Activated T-cell treated with anti-CD3 and anti-CD28 coated beads, Interleukin-2, amount 50 U/mL, for 4 hours (primary cell): ENCODE measurements around the gene MIA. TPM values are rescaled to one million over a fixed set of nuclear protein-coding genes. Genes with fewer than 3 reads are reported as not detected.

ENCODE experiments used
- ATAC-seq, 2 donors: fragments of 200-7000 bp; cut with Tn5 transposase; one replicate each; pipeline ENCODE4 v1.10.0; 2021
- DNase-seq: peaks from one replicate; pipeline ENCODE4 v3.0.0-alpha.2; 2020
- H3K27me3 Mint-ChIP-seq: one replicate; pipeline ENCODE4 v1.8.0; 2021; ENCODE audit warnings: low read depth, mixed read lengths
- H3K36me3 Mint-ChIP-seq: one replicate; pipeline ENCODE4 v1.8.0; 2022; ENCODE audit warnings: mixed read lengths; ENCODE audit not compliant: insufficient read depth
- H3K4me1 Mint-ChIP-seq: one replicate; pipeline ENCODE4 v1.8.0; 2021; ENCODE audit warnings: low read depth, mixed read lengths
- H3K4me3 Mint-ChIP-seq: one replicate; pipeline ENCODE4 v1.8.0; 2021; ENCODE audit warnings: mild to moderate bottlenecking, moderate library complexity, mixed read lengths
- H3K9me3 Mint-ChIP-seq: one replicate; pipeline ENCODE4 v1.8.0; 2021; ENCODE audit warnings: mixed read lengths
- total RNA-seq, 3 donors: library from RNA; stranded (reverse); gene quantifications; one replicate each; pipeline ENCODE4 v1.2.1, GENCODE V29; 2021

MIA gene
- total RNA-seq, 3 donors from 2014 or later: 0.87 TPM; not detected in 2

DNA sequence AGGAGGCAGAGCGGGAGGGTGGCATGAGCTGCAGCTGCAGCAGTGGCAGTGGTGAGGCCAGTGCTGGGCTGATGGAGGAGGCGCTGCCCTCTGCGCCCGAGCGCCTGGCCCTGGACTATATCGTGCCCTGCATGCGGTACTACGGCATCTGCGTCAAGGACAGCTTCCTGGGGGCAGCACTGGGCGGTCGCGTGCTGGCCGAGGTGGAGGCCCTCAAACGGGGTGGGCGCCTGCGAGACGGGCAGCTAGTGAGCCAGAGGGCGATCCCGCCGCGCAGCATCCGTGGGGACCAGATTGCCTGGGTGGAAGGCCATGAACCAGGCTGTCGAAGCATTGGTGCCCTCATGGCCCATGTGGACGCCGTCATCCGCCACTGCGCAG is 25.7 kb downstream of the MIA start:
- Mint-ChIP-seq H3K4me3 (peak overlapping the region; percentile 89), H3K9me3 (no peaks in the 10 kb centered on the region), H3K27me3 (no peaks in the 10 kb centered on the region), H3K36me3 (peaks cover 15% of the 10 kb centered on the region), H3K4me1 (peaks cover 77% of the 10 kb centered on the region)
- ATAC-seq (no peak), DNase-seq (no peak)

DNA sequence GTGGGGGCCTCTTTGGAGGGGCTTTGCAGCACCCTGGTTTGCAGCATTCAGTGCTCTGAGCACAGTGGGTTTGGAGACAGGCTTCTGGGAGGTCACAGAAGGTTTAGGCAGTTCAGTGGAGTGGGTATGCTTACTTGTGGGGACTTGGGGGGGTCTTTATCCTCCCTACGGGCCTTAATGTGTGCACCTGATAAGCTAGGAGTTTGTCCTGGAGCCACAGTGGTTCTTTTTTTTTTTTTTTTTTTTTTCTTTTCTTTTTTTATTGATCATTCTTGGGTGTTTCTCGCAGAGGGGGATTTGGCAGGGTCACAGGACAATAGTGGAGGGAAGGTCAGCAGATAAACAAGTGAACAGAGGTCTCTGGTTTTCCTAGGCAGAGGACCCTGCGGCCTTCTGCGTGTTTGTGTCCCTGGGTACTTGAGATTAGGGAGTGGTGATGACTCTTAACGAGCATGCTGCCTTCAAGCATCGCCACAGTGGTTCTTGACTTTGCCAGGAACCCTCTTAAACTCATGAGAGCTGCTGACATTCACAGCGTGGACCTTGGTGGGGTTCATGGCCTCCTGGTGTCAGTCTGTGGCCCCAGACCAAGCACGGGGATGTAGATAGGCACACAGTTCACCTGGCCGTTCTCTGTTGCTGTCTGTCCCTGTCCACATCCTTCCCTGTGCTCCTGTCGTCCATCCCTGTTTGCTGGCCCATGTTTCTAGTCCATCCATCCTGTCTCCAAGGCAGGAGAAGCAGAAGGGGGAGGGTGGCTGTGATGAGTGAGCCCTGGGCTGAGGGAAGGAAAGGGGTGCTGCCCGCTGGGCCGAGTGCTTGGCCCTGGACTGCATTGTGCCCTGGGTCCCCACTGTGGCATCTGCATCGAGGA is 26.3 kb downstream of the MIA start:
- Mint-ChIP-seq H3K36me3 (peaks cover 16% of the 10 kb centered on the region), H3K27me3 (no peaks in the 10 kb centered on the region), H3K9me3 (no peaks in the 10 kb centered on the region), H3K4me1 (peaks cover 82% of the 10 kb centered on the region), H3K4me3 (peak overlapping the region; percentile 89)
- ATAC-seq (no peak), DNase-seq (no peak)

DNA sequence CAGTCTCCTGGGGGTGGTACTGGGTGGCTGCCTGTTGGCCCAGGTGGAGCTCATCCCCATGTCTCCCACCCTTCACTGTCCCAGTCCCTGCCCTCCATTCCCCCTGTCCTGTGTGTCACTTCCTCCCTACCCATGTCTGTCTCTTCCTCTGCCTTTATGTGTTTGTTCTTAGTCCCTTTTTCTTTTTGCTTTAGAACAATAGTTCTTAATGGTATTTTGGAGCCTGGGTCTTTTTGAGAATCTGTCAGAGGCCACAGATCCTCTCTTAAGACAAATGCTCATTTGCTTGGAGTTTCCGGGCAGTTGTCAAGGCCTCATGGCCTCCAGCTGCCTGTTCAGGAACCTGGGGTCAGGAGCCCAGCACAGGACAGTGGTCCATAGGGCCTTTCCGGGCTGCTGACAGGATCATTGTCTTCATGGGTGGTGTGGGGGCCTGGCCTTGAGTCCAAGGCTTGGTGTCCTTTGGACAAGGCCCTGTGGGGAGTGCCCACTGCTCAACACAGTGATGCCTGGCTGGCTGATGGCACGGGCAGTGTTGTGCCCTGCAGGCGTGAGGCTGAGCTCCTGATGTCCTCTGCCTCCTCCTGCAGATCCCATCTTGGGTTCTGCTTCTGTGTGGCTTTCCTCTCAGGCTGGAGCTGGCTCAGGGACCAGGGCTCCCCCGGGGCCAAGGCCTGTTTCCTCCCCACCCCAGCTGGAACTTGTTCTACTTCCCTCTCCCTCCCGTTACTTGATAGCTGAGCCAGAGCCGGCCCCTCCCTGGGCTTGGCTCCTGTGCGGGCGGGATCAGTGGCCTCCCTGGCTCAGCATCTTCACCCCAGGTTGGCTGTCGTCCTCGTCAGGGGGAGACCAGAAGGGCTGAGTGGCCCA is 27.2 kb downstream of the MIA start:
- Mint-ChIP-seq H3K9me3 (no peaks in the 10 kb centered on the region), H3K36me3 (peaks cover 21% of the 10 kb centered on the region), H3K4me3 (peak overlapping the region; percentile 89), H3K4me1 (peaks cover 86% of the 10 kb centered on the region), H3K27me3 (no peaks in the 10 kb centered on the region)
- no peak for ATAC-seq
- no peak for DNase-seq

DNA sequence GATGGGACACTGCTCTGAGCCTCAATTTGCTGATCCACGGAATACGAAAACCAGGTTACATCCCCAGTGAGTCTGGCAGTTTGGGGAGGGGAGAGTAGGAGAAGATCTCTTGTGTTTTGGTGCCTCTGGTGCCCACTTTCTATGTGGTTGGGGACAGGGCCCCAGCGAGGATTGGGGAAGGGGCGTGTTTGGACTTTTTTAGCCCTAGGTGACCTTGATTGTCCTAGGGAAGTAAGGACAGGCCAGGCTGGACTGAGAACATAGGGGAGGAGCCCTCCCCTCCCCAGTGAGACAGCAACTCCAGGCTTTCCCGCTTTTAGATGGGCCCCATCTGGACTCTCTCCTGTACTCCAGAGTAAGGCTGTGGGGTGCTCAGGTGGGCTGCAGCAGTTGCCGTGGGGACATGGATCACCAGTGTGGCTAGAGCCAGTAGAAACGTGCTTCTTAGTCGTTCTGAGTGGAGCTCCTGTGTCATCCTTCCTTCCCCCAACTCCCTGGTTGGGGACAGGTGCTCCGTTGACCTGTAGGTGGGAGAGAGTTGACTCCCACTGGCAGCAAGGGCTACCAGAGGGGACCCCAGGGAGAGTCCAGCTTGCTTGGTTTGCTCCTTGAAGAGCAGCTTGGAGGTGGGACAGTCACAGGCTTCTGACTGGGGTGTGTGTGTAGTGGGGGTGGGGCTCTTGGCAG is 28.0 kb downstream of the MIA start:
- DNase-seq (no peak), ATAC-seq (no peak)
- H3K4me1 Mint-ChIP-seq: peaks cover 86% of the 10 kb centered on the region
- peaks cover 26% of the 10 kb centered on the region for H3K36me3 Mint-ChIP-seq
- H3K9me3 Mint-ChIP-seq: no peaks in the 10 kb centered on the region
- peak overlapping the region; percentile 89 for H3K4me3 Mint-ChIP-seq
- no peaks in the 10 kb centered on the region for H3K27me3 Mint-ChIP-seq

DNA sequence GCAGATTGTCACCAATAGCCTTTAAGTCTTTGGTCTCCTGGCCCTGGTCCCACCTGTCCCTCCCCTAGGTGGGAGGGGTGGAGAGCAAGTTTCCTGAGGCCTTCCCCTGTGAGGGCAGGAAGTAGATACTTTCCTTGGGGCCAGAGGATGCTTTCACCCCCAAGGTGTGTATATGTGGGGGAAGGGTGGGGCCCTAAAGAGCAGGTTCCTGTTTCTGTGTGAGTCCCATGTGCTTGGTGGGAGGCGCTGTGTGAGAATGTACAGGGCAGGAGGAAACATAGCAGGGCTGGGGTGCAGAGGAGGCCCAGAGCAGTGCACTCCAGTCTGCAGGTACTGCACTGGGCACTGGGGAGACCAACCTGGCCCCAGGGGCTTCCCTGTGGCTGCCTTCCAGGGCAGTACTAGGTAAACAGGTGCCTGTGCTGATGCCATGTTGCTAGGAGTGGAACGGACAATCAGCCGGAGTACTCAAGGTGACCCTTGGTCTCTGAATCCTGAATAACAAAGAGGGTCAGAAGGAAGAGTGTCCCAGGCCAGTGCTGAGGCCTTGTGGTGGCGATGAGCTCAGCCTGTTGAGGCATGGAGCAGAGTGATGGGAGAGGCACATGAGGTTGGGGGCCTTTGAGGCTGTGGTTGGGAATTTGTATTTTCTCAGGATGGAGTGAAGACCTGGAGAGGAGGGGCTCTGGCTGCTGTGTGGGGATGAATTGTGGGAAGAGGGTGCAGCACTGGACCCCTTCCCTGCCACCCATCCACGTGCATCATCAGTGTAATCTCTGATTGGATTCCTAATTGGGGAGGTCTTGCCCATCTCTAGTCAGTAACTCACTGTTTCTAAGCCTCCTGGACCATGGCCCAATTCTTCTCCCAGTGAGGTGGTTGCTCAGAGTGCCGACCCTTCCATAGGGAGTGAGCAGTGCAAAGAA is 28.8 kb downstream of the MIA start:
- DNase-seq (peak; percentile 28), ATAC-seq (peak; percentile 25 to 30)
- H3K4me3 Mint-ChIP-seq: peak overlapping the region; percentile 89
- H3K27me3 Mint-ChIP-seq: no peaks in the 10 kb centered on the region
- no peaks in the 10 kb centered on the region for H3K9me3 Mint-ChIP-seq
- peaks cover 27% of the 10 kb centered on the region for H3K36me3 Mint-ChIP-seq
- H3K4me1 Mint-ChIP-seq: peaks cover 86% of the 10 kb centered on the region

DNA sequence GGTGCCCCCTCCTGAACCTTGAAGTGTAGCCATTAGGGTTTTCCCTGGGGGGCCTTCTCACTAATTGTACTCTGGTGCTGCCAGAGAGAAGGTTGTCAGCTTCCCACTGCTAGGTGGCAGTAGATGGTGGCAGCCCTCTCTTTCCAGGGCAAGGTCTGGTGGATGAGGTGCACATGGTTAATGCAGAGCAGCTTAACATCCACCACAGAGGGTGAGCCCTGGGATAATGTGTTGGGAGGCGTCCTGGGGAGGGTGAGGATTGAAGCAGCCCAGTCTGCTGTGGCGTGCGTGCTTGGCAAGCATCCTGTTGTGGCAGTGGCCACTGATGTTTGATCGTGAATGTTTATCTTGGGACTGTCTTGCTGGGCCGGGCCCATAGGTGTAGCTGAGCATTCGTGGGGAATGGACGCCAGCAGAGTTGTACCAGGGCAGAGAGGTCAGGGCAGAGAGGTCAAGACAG is 29.5 kb downstream of the MIA start:
- ATAC-seq (no peak), DNase-seq (no peak)
- Mint-ChIP-seq H3K36me3 (peaks cover 27% of the 10 kb centered on the region), H3K4me1 (peaks cover 86% of the 10 kb centered on the region), H3K9me3 (no peaks in the 10 kb centered on the region), H3K27me3 (no peaks in the 10 kb centered on the region), H3K4me3 (peak overlapping the region; percentile 60)

DNA sequence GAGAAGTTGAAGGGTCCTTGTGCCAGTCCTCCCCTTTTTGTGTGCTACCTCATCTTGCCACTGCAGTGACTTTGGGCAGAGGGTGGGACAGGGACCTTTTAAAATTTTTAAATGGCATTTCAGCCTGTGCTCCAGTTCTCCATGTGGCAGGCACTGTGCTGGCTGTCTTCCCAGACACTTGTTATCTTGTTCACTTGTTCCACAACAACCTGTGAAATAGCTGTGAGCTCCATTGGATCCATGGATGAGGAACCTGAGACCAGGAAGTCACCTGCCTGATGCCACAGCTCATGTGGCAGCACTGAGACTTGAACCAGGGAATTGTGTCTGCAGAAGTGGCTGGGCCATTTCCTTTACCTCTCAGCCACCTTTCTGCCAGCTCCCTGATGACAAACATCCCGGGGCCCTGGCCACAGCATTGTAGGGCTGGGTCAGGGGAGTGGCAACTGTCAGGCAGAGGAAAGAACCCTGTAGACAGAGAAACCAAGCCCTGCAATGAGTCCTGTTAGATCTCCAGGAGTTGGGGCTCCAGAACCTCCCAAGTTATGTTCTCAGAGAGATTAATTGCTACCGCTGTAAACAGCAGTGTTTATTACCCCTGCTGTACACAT is 30.0 kb downstream of the MIA start:
- Mint-ChIP-seq H3K36me3 (peaks cover 27% of the 10 kb centered on the region), H3K9me3 (no peaks in the 10 kb centered on the region), H3K4me3 (peak overlapping the region; percentile 60), H3K27me3 (no peaks in the 10 kb centered on the region), H3K4me1 (peaks cover 87% of the 10 kb centered on the region)
- ATAC-seq: no peak
- peak; percentile 30 for DNase-seq

DNA sequence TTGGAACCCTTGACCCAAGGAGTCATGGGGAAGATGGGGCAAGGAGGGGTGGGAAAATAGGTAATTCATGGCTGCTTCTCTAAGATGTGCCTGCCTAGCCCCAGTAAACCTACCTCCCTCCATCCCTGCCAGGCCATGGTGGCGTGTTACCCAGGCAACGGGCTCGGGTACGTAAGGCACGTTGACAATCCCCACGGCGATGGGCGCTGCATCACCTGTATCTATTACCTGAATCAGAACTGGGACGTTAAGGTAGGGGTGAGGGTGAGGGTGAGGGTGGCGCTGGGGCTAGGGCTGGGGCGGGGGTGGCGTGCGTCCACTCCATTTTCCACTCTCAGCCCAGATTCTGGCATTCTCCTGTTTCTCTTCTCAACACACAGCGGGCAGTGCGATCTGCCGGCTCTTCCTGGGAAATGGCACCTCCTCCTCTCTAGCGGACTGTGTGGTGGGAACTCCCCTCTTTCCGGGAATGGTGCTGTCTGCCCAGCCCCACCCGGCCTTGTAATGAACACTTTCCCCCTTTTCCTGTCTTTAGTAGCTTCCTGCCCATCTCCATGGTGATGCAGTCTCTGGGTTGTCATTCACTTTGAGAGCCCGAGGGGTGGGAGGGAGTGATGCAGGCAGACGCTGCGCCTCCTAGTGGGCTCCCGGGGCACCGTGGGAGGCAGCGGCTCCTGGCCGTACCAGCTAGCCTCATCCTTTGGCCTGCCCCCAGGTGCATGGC is 31.3 kb downstream of the MIA start:
- ATAC-seq (peak; percentile 55 to 59), DNase-seq (peak; percentile 74)
- Mint-ChIP-seq H3K4me1 (peaks cover 84% of the 10 kb centered on the region), H3K9me3 (no peaks in the 10 kb centered on the region), H3K27me3 (no peaks in the 10 kb centered on the region), H3K36me3 (peaks cover 21% of the 10 kb centered on the region), H3K4me3 (peak overlapping the region; percentile 77)

DNA sequence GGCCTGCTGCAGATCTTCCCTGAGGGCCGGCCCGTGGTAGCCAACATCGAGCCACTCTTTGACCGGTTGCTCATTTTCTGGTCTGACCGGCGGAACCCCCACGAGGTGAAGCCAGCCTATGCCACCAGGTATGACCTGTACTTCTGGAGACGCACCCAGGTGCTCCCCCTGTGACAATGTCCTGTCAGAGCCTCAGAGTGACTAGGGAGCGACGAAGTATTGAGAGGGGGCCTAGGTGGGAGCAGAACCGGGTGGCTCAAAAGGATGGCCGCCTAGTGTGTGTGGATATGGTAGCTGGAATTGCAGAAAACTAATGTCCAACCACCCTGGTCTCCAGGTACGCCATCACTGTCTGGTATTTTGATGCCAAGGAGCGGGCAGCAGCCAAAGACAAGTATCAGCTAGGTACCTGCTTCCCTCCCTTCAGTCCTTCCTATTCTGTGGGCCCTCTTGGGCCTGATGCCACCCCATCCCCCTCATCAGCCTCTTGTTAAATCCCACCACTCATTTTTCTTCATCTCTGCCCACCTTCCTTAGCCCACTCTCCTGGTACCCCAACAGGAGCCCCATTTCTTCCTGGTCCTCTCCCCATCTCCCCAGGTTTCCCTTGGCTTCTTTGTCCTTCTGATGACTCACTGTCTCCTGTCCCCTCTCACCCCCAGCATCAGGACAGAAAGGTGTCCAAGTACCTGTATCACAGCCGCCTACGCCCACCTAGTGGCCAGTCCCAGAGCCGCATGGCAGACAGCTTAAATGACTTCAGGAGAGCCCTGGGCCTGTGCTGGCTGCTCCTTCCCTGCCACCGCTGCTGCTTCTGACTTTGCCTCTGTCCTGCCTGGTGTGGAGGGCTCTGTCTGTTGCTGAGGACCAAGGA is 32.1 kb downstream of the MIA start:
- peaks cover 84% of the 10 kb centered on the region for H3K4me1 Mint-ChIP-seq
- H3K4me3 Mint-ChIP-seq: peak overlapping the region; percentile 77
- no peak for ATAC-seq
- DNase-seq: no peak
- H3K27me3 Mint-ChIP-seq: no peaks in the 10 kb centered on the region
- no peaks in the 10 kb centered on the region for H3K9me3 Mint-ChIP-seq
- peaks cover 15% of the 10 kb centered on the region for H3K36me3 Mint-ChIP-seq

DNA sequence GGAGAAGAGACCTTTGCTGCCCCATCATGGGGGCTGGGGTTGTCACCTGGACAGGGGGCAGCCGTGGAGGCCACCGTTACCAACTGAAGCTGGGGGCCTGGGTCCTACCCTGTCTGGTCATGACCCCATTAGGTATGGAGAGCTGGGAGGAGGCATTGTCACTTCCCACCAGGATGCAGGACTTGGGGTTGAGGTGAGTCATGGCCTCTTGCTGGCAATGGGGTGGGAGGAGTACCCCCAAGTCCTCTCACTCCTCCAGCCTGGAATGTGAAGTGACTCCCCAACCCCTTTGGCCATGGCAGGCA is 32.7 kb downstream of the MIA start:
- Mint-ChIP-seq H3K9me3 (no peaks in the 10 kb centered on the region), H3K27me3 (no peaks in the 10 kb centered on the region), H3K4me3 (no peak overlapping the region), H3K36me3 (peaks cover 14% of the 10 kb centered on the region), H3K4me1 (peaks cover 84% of the 10 kb centered on the region)
- DNase-seq (no peak), ATAC-seq (no peak)

DNA sequence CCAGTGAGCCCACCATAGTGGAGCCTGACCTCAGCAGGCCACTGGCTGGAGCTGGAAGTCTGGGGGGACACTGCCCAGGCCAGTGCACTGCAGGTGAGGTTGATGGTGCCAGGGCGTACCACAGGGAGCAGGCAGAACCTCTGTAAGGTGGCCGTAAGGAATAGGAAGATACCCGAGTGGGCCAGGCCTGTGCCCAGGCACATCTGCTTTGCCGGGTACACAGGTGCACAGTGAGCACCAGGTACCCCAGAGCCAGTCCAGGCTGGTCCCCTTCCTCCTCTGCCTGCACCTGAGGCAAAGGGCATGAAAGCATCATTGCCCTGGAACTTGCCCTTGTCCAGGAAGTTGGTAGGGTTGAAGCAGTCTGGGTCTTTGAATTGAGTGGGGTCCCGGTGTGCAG is 33.2 kb downstream of the MIA start:
- no peaks in the 10 kb centered on the region for H3K27me3 Mint-ChIP-seq
- H3K4me1 Mint-ChIP-seq: peaks cover 80% of the 10 kb centered on the region
- H3K4me3 Mint-ChIP-seq: no peak overlapping the region
- ATAC-seq (no peak), DNase-seq (no peak)
- no peaks in the 10 kb centered on the region for H3K9me3 Mint-ChIP-seq
- peaks cover 14% of the 10 kb centered on the region for H3K36me3 Mint-ChIP-seq
